CD1c-positive myeloid dendritic cell (primary cell): ENCODE measurements around the gene CENPB.
A peak's percentile ranks its signal among the peaks of the same experiment; 100 is the strongest.

Experiments used
- DNase-seq: peaks from one replicate; pipeline ENCODE4 v3.0.0-alpha.2; 2016; ENCODE audit errors: extremely low spot score

CENPB gene

GRCh38 chr20:3766422-3767109 is 20.0 kb downstream of the CENPB start:
- no peak for DNase-seq

GRCh38 chr20:3765171-3765882 is 21.2 kb downstream of the CENPB start:
- DNase-seq: peak; percentile 62

GRCh38 chr20:3764659-3765058 is 21.9 kb downstream of the CENPB start:
- no peak for DNase-seq

- DNase-seq: peak; percentile 77
Observed at GRCh38 chr20:3763671-3764601, 22.6 kb downstream of the CENPB start.

- no peak for DNase-seq
Observed at GRCh38 chr20:3760655-3761348, 25.7 kb downstream of the CENPB start.

GRCh38 chr20:3759884-3760283 is 26.7 kb downstream of the CENPB start:
- no peak for DNase-seq

- no peak for DNase-seq
Observed at GRCh38 chr20:3759316-3759823, 27.2 kb downstream of the CENPB start.

- DNase-seq: no peak
Observed at GRCh38 chr20:3758566-3758965, 28.0 kb downstream of the CENPB start.

- no peak for DNase-seq
Observed at GRCh38 chr20:3757268-3757667, 29.3 kb downstream of the CENPB start.

GRCh38 chr20:3755814-3756480 is 30.6 kb downstream of the CENPB start:
- DNase-seq: no peak

GRCh38 chr20:3755269-3755668 is 31.3 kb downstream of the CENPB start:
- no peak for DNase-seq

GRCh38 chr20:3754276-3754630 is 32.3 kb downstream of the CENPB start:
- no peak for DNase-seq

GRCh38 chr20:3753501-3754275 is 32.9 kb downstream of the CENPB start:
- DNase-seq: no peak

GRCh38 chr20:3753098-3753497 is 33.4 kb downstream of the CENPB start:
- peak; percentile 67 for DNase-seq

GRCh38 chr20:3752386-3752759 is 34.2 kb downstream of the CENPB start:
- DNase-seq: no peak

- DNase-seq: peak; percentile 88
Observed at GRCh38 chr20:3751675-3752385, 34.7 kb downstream of the CENPB start.

- DNase-seq: no peak
Observed at GRCh38 chr20:3751305-3751674, 35.2 kb downstream of the CENPB start.

GRCh38 chr20:3749689-3750531 is 36.6 kb downstream of the CENPB start:
- peak; percentile 47 for DNase-seq
